Thyroid gland (tissue), 4 donors: Measurements from ENCODE around the gene FAM209B.

Experiments
- CTCF ChIP-seq, 6 experiments: fragments of 200-600 bp in 3 of 6; fragments of 450-650 bp in 3 of 6; sonication (generic) in 3 of 6; IDR thresholded peaks; one replicate each; pipeline ENCODE4 v1.5.1; 2016 to 2019; ENCODE audit warnings: antibody characterized with exemption in 6 of 6, mild to moderate bottlenecking in 2 of 6, inconsistent platforms in 1 of 6, moderate library complexity in 1 of 6
- POLR2A ChIP-seq, 2 donors: fragments of 450-650 bp; IDR thresholded peaks; one replicate each; pipeline ENCODE4 v1.6.1; 2017; ENCODE audit warnings: antibody characterized with exemption in 2 of 2, mild to moderate bottlenecking in 2 of 2, moderate library complexity in 1 of 2

DNA sequence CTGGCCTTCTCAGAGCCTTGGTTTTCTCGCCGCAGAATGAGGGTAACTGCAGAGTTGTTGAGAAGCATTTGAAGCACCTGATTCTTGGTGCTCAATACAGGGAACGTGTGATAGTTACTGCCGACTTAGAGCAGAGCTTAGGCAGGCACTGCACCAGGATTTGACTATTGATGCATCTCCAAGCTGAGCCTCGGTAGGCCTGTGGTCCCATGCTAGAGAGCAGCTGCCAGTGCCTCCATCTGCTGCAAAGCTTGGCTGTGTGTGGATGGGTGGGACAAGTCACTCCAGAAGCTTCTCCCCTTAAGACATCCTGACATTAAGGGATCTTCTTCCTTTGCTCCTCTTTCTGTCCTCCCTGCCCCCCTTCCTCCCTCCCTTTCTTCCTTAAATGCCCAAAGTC lies 40.9 kb downstream of the FAM209B start:
- TF ChIP-seq CTCF (IDR thresholded peaks at IDR 0.05) (no peak), POLR2A (IDR thresholded peaks at IDR 0.05) (no peak)
